Neural progenitor cell (in vitro differentiated cells): ENCODE results near the gene ASB13.

ENCODE experiments used
- CTCF ChIP-seq: fragments of 200-600 bp; sonication (generic); IDR thresholded peaks from 2 replicates; pipeline ENCODE4 v1.5.1; 2017; ENCODE audit warnings: antibody characterized with exemption, mild to moderate bottlenecking
- EZH2phosphoT487 ChIP-seq: fragments of 200-600 bp; sonication (generic); IDR thresholded peaks from 2 replicates; pipeline ENCODE4 v1.6.1; 2017; ENCODE audit warnings: antibody characterized with exemption

DNA sequence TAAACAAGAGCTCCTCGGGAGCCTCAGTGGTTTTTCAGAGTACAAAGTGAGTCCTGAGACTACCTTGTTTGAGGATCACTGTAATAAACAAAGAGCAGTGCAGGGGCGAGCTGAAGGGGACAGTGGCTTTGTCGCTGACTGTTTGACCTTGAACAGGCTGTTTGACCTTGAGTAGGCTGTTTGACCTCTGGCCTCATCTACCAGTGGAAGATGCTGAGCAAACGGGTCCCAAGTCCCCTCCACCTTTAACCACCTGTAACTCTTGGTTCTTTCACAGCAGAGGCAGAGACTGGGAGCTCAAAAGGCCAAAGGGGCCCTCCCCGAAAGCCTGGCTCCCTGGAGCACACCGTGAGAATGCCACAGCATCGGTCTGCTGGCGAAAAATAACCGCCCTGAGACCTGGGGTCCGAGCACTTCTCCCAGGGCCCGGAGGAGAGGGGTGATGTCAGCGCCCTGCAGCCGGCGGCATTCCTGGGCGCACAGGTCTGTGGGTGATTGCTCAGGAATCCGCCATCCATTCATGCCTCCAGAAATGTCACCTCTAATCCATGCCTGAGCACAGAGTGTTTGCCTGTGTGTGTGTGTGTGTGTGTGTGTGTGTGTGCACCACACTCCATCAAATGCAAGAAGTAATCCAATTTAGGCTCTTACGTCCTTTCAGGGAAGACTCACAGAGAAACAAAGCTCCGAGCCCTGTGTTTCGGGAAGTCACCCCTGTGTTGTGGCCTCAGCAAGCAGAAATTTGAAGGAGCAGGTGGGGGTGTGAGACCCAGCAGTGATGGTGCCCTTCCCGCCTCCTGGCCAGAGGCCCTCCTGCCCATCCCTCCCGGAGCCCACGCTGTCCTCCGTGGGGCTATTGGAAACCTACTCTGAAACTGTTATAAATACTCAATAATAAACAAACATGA is 66.5 kb downstream of the ASB13 start:
- TF ChIP-seq CTCF (no peak), EZH2phosphoT487 (no peak)
